ENCODE data around the gene EDNRA.

The EDNRA gene

GRCh38 chr4:147498031-147498660 lies 17.2 kb downstream of the EDNRA start:
- DNase-seq (ENCODE audit: low read depth), result no peak

DNA sequence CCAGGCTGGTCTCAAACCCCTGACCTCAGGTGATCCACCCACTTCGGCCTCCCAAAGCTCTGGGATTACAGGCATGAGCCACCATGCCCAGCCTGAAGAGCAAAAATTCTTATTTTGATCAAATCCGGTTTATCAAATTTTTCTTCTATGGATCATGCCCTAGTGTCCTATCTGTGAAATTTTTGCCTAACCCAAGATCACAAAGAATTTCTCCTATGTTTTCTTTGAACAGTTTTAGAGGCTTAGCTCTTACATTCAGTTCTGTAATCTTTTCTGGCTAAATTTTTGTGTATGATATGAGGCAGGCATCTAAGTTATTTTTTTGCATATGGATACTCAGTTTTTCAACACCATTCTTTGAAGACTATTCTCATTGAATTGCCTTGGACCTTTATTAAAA lies 27.4 kb downstream of the EDNRA start:
- no peak for DNase-seq (ENCODE audit: low read depth)

- no peak for DNase-seq (ENCODE audit: low read depth)
These were observed 28.5 kb downstream of the EDNRA start for GRCh38 chr4:147509386-147509785.

- no peak for DNase-seq (ENCODE audit: low read depth)
These were observed 30.2 kb downstream of the EDNRA start for GRCh38 chr4:147510962-147511668.

DNA sequence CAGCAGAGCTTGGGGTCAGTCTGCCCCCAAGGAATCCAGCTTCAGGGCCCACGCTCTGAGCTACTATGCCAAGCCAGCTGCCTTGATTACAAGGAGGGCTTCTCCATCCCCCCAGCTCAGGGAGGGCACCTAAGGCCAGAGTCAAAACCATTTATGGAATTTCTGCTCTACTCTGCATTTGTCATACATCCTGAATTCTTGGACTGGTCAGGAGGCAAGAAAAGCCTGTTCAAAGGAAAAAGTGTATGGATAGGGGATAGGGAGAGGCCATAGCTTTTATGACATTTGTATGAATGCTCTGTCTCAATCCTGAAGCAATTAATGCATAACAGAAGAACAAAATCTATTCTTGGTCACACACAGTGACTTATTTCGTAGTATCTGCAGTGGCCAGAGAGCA lies 32.2 kb downstream of the EDNRA start:
- DNase-seq (ENCODE audit: low read depth), result no peak

GRCh38 chr4:147513952-147514351 lies 33.1 kb downstream of the EDNRA start:
- no peak for DNase-seq (ENCODE audit: low read depth)

GRCh38 chr4:147515220-147515936 lies 34.5 kb downstream of the EDNRA start:
- no peak for DNase-seq (ENCODE audit: low read depth)

DNA sequence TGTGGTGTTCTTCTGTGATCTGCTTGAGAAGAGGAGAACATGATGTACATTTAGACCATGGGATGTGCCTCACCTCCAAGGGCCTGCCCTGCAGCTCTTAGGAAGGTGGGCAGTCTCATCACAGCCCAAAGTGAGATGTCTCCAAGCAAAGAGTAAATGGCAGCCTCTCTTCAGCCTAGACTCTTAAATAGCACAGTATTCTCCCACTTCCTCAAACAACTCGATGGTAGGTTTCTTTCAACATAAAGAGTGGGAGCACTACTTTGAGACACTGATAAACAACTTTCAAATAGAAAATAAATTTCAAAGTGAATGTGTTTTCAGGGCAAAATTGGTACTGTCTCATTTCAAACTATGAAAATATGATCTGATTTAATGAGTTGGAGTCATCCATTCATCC lies 35.2 kb downstream of the EDNRA start:
- DNase-seq (ENCODE audit: low read depth), result no peak

GRCh38 chr4:147518086-147518485 lies 37.2 kb downstream of the EDNRA start:
- DNase-seq (ENCODE audit: low read depth), result no peak

DNA sequence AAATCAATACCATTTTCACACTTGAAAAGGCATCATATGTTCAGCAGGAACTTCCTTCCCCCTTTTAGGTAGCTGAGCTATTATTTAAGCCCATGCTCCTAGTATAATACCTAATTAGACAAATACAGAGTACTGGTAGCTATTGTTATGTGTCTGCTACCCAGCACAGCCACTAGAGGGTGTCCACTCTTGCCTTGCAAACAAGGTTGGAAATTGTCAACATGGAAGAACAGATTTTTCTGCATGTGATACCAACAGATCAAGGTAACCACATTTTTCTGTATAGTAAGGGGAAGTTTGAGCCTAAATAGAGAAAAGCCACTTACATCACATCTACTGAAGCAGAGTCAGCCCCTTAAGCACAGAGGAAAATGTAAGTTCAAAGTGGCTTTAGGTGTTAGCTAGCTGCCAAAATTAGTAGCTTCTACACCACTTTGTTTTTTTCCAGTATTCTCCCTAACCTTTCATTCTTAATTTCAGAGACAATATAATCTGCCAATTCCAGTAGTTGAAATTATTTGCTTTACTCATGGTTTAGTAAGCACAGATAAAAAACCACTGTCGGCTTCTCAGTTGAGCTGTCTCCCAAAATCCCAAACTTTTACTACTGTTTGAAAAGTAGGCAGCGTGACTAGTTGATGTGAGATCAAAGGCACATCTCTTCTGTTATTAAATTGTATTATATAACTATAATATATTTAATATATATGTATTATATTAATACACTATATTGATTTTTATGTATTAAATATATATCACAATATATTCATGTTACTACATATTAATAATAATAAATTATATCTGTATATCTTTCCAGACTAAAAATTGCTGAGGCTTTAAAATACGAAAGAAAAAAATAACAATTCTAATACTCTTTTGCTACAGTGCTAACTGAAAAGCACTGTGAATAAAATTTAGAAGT lies 38.2 kb downstream of the EDNRA start:
- DNase-seq (ENCODE audit: low read depth), result peak; percentile 6

DNA sequence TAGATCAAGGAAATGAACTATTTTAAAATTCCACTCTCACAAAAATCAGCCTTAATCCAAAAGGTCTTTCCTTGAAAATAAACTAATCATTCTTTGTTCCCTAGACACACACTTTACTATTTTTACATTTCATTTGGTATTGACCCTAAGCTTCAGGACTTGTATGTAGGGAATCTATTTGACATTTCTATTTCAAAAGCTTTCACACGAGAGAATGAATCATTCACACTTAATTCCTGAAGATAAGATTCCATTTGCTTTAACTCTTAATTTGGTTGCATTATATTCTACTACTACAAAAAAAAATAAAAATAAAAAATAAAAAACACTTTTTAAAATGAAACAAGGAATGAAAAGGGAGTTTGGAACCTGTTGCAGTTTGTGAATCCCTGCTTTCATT lies 43.7 kb downstream of the EDNRA start:
- no peak for DNase-seq (ENCODE audit: low read depth)

DNA sequence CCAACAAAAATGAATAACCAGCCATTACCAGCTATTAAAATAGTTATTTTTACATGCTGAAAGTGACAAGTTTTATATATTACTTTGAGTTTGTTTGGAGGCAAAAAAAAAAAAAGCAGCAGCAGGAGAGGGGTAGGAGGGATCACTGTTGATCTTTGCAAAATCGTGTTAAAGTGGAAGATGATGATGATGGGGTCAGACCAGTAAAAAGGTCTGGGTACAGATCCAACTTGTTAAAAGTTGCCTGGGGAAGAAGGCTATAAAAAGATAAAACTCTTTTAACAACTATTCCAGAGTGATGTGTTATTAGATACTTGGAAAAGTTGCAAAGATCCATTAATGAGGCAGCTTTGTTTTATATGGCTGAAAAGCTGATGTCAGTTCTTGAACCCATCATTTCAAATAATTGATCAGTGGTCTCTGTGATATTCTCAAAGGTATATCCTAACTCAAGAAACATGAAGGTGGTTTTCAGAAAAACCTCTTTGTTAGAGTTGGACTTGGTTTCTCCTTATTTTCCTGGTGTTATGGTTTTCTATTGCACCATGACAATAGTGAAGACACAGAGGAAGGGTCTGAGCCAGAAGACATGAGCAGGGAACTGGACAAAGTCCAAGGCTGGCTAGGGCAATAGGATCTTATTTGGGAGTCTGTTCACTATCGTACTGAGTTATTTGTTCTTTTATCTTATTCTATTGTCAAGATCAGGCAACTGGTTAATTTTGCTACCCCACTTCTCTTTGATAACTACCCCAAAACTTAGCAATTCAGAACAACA lies 44.8 kb downstream of the EDNRA start:
- DNase-seq (ENCODE audit: low read depth), result no peak

DNA sequence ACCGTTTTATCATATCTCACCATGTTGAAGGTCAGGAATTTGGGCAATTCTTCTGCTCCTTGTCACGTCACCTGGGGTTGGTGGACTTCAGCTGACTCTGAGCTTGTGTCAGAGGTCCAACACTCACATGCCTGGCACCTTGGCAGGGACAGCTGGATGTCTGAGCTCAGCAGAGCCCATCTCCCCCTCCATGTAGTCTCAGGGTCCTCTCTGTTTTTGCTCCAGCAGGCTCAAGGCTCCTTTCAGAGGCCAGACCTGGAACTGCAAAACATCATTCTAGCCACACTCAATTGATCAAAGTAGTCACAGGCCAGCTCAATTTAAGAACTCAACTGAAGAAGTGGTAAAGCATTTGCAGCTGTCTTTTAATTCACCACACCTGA lies 45.4 kb downstream of the EDNRA start:
- no peak for DNase-seq (ENCODE audit: low read depth)

- DNase-seq (ENCODE audit: low read depth), result no peak
These were observed 47.2 kb downstream of the EDNRA start for GRCh38 chr4:147528054-147528453.

DNA sequence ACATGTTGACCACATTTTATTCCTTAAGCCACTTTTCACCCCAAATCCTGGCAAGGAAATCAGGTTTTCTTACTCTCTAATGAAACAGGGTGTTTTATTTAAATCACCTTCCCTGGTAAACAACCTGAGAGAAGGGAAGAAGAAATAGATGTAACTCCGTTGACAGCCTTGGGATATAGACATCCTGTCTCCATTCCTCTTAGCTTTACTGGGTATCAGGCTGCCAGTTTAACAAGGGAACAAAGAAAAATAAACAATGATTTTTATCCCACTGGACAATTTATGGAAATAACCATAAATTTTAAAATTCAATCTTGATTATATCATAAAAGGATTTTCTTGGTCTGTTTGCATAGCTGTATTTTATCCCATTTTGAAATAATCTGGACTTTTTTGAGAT lies 49.2 kb downstream of the EDNRA start:
- no peak for DNase-seq (ENCODE audit: low read depth)

- no peak for DNase-seq (ENCODE audit: low read depth)
These were observed 49.8 kb downstream of the EDNRA start for GRCh38 chr4:147530723-147531122.

- DNase-seq (ENCODE audit: low read depth), result no peak
These were observed 52.0 kb downstream of the EDNRA start for GRCh38 chr4:147532896-147533295.

- no peak for DNase-seq (ENCODE audit: low read depth)
These were observed 52.4 kb downstream of the EDNRA start for GRCh38 chr4:147533331-147533730.

GRCh38 chr4:147535124-147535523 lies 54.2 kb downstream of the EDNRA start:
- no peak for DNase-seq (ENCODE audit: low read depth)

DNA sequence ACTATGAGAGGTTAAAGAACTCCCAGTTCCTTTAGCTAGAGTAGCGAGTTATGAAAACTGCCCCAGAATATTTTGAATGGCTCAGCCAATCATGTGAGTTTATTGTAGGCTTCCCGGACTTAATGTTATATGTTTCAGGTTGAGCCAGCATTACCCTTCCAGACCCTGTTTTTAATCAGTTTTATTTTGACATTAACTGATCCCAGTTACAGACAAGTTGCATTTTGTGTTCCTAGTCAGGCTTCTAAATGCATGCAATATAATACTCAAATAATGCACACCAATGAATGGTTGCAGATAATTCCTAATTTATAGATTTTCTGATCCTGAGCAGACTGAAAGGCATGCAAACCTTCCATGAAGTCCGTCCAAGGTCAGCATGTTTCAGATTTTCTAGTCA lies 57.8 kb downstream of the EDNRA start:
- DNase-seq (ENCODE audit: low read depth), result no peak

- no peak for DNase-seq (ENCODE audit: low read depth)
These were observed 59.1 kb downstream of the EDNRA start for GRCh38 chr4:147539959-147540358.

Measured in stimulated activated CD4-positive, alpha-beta T cell treated with anti-CD3 and anti-CD28 coated beads, Interleukin-2, amount 100 ng/mL, for 4 hours (primary cell).